Esophagus squamous epithelium (tissue), 4 donors: Measurements from ENCODE around the gene LARGE1.

Experiments used
- POLR2A ChIP-seq, 4 donors: fragments of 450-650 bp; IDR thresholded peaks; one replicate each; pipeline ENCODE4 v1.6.1; 2017; ENCODE audit warnings: antibody characterized with exemption in 4 of 4, mild to moderate bottlenecking in 4 of 4, moderate library complexity in 3 of 4
- TF ChIP-seq, protein P1 (sequence below), 6 experiments: fragments of 450-650 bp in 4 of 6; fragments of 200-600 bp in 2 of 6; sonication (generic) in 2 of 6; IDR thresholded peaks; one replicate each; pipeline ENCODE4 v1.5.1; 2016 to 2019; ENCODE audit warnings: antibody characterized with exemption in 6 of 6, mild to moderate bottlenecking in 4 of 6, moderate library complexity in 4 of 6

DNA sequence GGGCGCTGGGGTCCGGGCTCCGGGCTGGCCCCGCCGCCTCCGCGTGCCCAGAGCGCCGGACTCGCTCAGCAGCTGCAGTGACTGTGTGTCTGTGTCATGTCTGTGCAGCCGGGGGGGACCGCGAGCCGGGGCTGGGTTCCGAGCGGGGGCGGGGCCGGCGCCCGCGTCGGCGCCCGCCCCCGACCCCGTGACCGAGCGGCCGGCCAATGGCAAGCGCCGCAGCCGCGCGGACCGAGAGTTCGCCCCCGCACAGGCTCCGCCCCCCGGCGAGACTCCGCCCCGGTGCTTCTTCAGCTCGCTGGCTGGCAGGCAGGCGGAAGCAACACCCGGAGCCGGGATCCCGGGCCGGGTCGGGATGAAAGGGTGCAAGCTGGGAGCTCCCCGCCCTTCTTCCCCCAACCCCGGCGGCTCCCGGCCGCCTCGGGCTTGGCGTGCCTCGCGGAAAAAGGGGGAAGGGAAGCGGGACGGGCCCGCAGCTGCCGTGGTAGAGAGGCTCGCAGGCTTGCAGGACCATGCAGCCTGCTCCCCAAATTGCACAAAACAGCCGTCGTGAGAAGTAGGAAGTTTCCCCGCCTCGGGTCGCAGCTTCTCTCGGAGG, 750 bp upstream of the LARGE1 start:
- TF ChIP-seq, protein P1, sequence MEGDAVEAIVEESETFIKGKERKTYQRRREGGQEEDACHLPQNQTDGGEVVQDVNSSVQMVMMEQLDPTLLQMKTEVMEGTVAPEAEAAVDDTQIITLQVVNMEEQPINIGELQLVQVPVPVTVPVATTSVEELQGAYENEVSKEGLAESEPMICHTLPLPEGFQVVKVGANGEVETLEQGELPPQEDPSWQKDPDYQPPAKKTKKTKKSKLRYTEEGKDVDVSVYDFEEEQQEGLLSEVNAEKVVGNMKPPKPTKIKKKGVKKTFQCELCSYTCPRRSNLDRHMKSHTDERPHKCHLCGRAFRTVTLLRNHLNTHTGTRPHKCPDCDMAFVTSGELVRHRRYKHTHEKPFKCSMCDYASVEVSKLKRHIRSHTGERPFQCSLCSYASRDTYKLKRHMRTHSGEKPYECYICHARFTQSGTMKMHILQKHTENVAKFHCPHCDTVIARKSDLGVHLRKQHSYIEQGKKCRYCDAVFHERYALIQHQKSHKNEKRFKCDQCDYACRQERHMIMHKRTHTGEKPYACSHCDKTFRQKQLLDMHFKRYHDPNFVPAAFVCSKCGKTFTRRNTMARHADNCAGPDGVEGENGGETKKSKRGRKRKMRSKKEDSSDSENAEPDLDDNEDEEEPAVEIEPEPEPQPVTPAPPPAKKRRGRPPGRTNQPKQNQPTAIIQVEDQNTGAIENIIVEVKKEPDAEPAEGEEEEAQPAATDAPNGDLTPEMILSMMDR (IDR thresholded peaks at IDR 0.05) = peak in 1 of 6 experiments; percentile 13
- peak in 2 of 4 donors; percentile 85 to 88 for TF ChIP-seq POLR2A (IDR thresholded peaks at IDR 0.05)
